ENCODE data around the gene TACC2. TPM values are rescaled to one million over a fixed set of nuclear protein-coding genes. Genes with fewer than 3 reads are reported as not detected.

Gene TACC2
- total RNA-seq, 4 donors from 2014 or later: 11.5 to 73.0 (median 14.5) TPM

GRCh38 chr10:122085423-122085911 lies 96.5 kb downstream of the TACC2 start:
- H3K4me3 ChIP-seq: no peak overlapping the region
- H3K9me3 ChIP-seq: no peaks in the 10 kb centered on the region
- H3K36me3 ChIP-seq: no peaks in the 10 kb centered on the region
- no peak for DNase-seq
- H3K27ac ChIP-seq: no peak overlapping the region
- no peaks in the 10 kb centered on the region for H3K4me1 ChIP-seq
- H3K27me3 ChIP-seq: no peaks in the 10 kb centered on the region
- no peak for TF ChIP-seq POLR2A (IDR thresholded peaks at IDR 0.05)
- no peak for TF ChIP-seq CTCF (IDR thresholded peaks at IDR 0.05)
- intact Hi-C loops (cut with DNase I; ENCODE audit: low total_unique reads): no loop called here

GRCh38 chr10:122086416-122087240 lies 97.7 kb downstream of the TACC2 start:
- H3K36me3 ChIP-seq: no peaks in the 10 kb centered on the region
- intact Hi-C loops (cut with DNase I; ENCODE audit: low total_unique reads): no loop called here
- no peaks in the 10 kb centered on the region for H3K27me3 ChIP-seq
- H3K9me3 ChIP-seq: no peaks in the 10 kb centered on the region
- no peak overlapping the region for H3K4me3 ChIP-seq
- TF ChIP-seq POLR2A (IDR thresholded peaks at IDR 0.05) (no peak), CTCF (IDR thresholded peaks at IDR 0.05) (no peak)
- H3K27ac ChIP-seq: no peak overlapping the region
- H3K4me1 ChIP-seq: no peaks in the 10 kb centered on the region
- DNase-seq: no peak

GRCh38 chr10:122087436-122087835 lies 98.5 kb downstream of the TACC2 start:
- TF ChIP-seq POLR2A (IDR thresholded peaks at IDR 0.05) (no peak), CTCF (IDR thresholded peaks at IDR 0.05) (no peak)
- Histone ChIP-seq H3K4me3 (no peak overlapping the region), H3K9me3 (no peaks in the 10 kb centered on the region), H3K27me3 (no peaks in the 10 kb centered on the region), H3K4me1 (no peaks in the 10 kb centered on the region), H3K27ac (no peak overlapping the region), H3K36me3 (no peaks in the 10 kb centered on the region)
- DNase-seq: no peak
- intact Hi-C loops (cut with DNase I; ENCODE audit: low total_unique reads): no loop called here

GRCh38 chr10:122089311-122090017 lies 100.5 kb downstream of the TACC2 start:
- H3K27ac ChIP-seq: no peak overlapping the region
- no peaks in the 10 kb centered on the region for H3K4me1 ChIP-seq
- intact Hi-C loops (cut with DNase I; ENCODE audit: low total_unique reads): no loop called here
- H3K27me3 ChIP-seq: no peaks in the 10 kb centered on the region
- TF ChIP-seq CTCF (IDR thresholded peaks at IDR 0.05): no peak
- TF ChIP-seq POLR2A (IDR thresholded peaks at IDR 0.05): no peak
- no peak overlapping the region for H3K4me3 ChIP-seq
- DNase-seq: no peak
- H3K9me3 ChIP-seq: no peaks in the 10 kb centered on the region
- no peaks in the 10 kb centered on the region for H3K36me3 ChIP-seq

- no peak for DNase-seq
- intact Hi-C loops (cut with DNase I; ENCODE audit: low total_unique reads): no loop called here
- no peak for TF ChIP-seq POLR2A (IDR thresholded peaks at IDR 0.05)
- no peak for TF ChIP-seq CTCF (IDR thresholded peaks at IDR 0.05)
- Histone ChIP-seq H3K27ac (no peak overlapping the region), H3K4me3 (no peak overlapping the region), H3K9me3 (no peaks in the 10 kb centered on the region), H3K36me3 (no peaks in the 10 kb centered on the region), H3K4me1 (no peaks in the 10 kb centered on the region), H3K27me3 (no peaks in the 10 kb centered on the region)
Observed at GRCh38 chr10:122091722-122092121, 102.8 kb downstream of the TACC2 start.
